HT1080 (cell line): Measurements from ENCODE around the gene FRMD3. TPM values are rescaled to one million over a fixed set of nuclear protein-coding genes. Genes with fewer than 3 reads are reported as not detected.

Experiments used
- DNase-seq: peaks from one replicate; pipeline ENCODE4 v3.0.0-alpha.2; 2015; ENCODE audit warnings: low read depth
- polyA plus RNA-seq, 2 experiments: library from polyadenylated mRNA; depleted of rRNA; stranded (reverse); fragments of >200 nt; gene quantifications; 2 replicates each; pipeline ENCODE4 v1.2.3, GENCODE V29; 2015
- total RNA-seq: library from RNA; depleted of rRNA; stranded (reverse); fragments of >200 nt; shearing (Covaris generic); gene quantifications from 2 replicates; pipeline ENCODE4 v1.2.3, GENCODE V29; 2014; rRNA removed

FRMD3 gene
- total RNA-seq, result 5.7 and 6.6 TPM in 2 replicates
- 6.6 and 9.2 TPM in 2 replicates for polyA plus RNA-seq (2015; cell fraction: cytosol; rRNA removed)
- 8.6 and 9.7 TPM in 2 replicates for polyA plus RNA-seq (2015; cell fraction: nucleus; rRNA removed)

GRCh38 chr9:83538172-83538889, at the start of gene FRMD3:
Gene FRMD3 (minus strand): TSS chr9:83538401. CDS start chr9:83538231, 170 bp downstream.
- peak; percentile 64 for DNase-seq

- DNase-seq, result no peak
These were observed 46.8 kb upstream of the FRMD3 start for GRCh38 chr9:83584995-83585394.

- DNase-seq, result peak; percentile 37
These were observed 45.2 kb upstream of the FRMD3 start for GRCh38 chr9:83583151-83584014.

- DNase-seq, result peak; percentile 41
These were observed 43.8 kb upstream of the FRMD3 start for GRCh38 chr9:83582029-83582428.

GRCh38 chr9:83574482-83574881, 36.3 kb upstream of the FRMD3 start:
- DNase-seq, result no peak

- DNase-seq, result peak; percentile 85
These were observed 34.3 kb upstream of the FRMD3 start for GRCh38 chr9:83572524-83572923.

GRCh38 chr9:83570359-83570758, 32.2 kb upstream of the FRMD3 start:
- DNase-seq, result no peak

- DNase-seq, result no peak
These were observed 31.1 kb upstream of the FRMD3 start for GRCh38 chr9:83569326-83569725.

GRCh38 chr9:83563360-83563759, 25.2 kb upstream of the FRMD3 start:
- no peak for DNase-seq

- no peak for DNase-seq
These were observed 22.1 kb upstream of the FRMD3 start for GRCh38 chr9:83560169-83560826.

- no peak for DNase-seq
These were observed 19.6 kb upstream of the FRMD3 start for GRCh38 chr9:83557771-83558170.

GRCh38 chr9:83557317-83557716, 19.1 kb upstream of the FRMD3 start:
- no peak for DNase-seq

- no peak for DNase-seq
These were observed 16.1 kb upstream of the FRMD3 start for GRCh38 chr9:83554278-83554677.

- peak; percentile 90 for DNase-seq
These were observed 5.9 kb upstream of the FRMD3 start for GRCh38 chr9:83544002-83544698.

GRCh38 chr9:83538890-83539238, 663 bp upstream of the FRMD3 start:
- no peak for DNase-seq

- DNase-seq, result no peak
These were observed 650 bp downstream of the FRMD3 start for GRCh38 chr9:83537331-83538171.

- DNase-seq, result no peak
These were observed 1.9 kb downstream of the FRMD3 start for GRCh38 chr9:83536332-83536731.

- DNase-seq, result no peak
These were observed 2.5 kb downstream of the FRMD3 start for GRCh38 chr9:83535736-83536135.

- DNase-seq, result peak; percentile 18
These were observed 4.9 kb downstream of the FRMD3 start for GRCh38 chr9:83533296-83533695.

- DNase-seq, result no peak
These were observed 11.3 kb downstream of the FRMD3 start for GRCh38 chr9:83526901-83527300.
